Osteocyte (in vitro differentiated cells): ENCODE results near the gene SFXN4. TPM values are rescaled to one million over a fixed set of nuclear protein-coding genes. Genes with fewer than 3 reads are reported as not detected.
A peak's percentile ranks its signal among the peaks of the same experiment; 100 is the strongest.

Source experiments
- DNase-seq: peaks from one replicate; pipeline ENCODE4 v3.0.0; 2021; ENCODE audit warnings: mixed read lengths; ENCODE audit not compliant: unreplicated experiment; ENCODE audit errors: extremely low spot score
- H3K27ac Mint-ChIP-seq: one replicate; pipeline ENCODE4 v1.8.0; 2021; ENCODE audit warnings: mild to moderate bottlenecking, mixed read lengths; ENCODE audit not compliant: unreplicated experiment
- H3K27me3 Mint-ChIP-seq: one replicate; pipeline ENCODE4 v1.8.0; 2021; ENCODE audit warnings: mixed read lengths; ENCODE audit not compliant: unreplicated experiment
- H3K36me3 Mint-ChIP-seq: one replicate; pipeline ENCODE4 v1.8.0; 2021; ENCODE audit warnings: mixed read lengths; ENCODE audit not compliant: unreplicated experiment
- H3K4me1 Mint-ChIP-seq: one replicate; pipeline ENCODE4 v1.8.0; 2021; ENCODE audit warnings: mixed read lengths; ENCODE audit not compliant: unreplicated experiment
- H3K4me3 Mint-ChIP-seq: one replicate; pipeline ENCODE4 v1.8.0; 2021; ENCODE audit warnings: mild to moderate bottlenecking, moderate library complexity, mixed read lengths; ENCODE audit not compliant: unreplicated experiment
- H3K9me3 Mint-ChIP-seq: one replicate; pipeline ENCODE4 v1.8.0; 2021; ENCODE audit warnings: mixed read lengths; ENCODE audit not compliant: unreplicated experiment
- total RNA-seq: library from RNA; stranded (reverse); gene quantifications from 2 replicates; pipeline ENCODE4 v1.2.1, GENCODE V29; 2021
- TF ChIP-seq, protein P1 (sequence below): fragments of 200-600 bp; sonication (generic); IDR thresholded peaks from 2 replicates; pipeline ENCODE4 v1.5.0; 2021; ENCODE audit warnings: antibody characterized with exemption, mild to moderate bottlenecking, moderate library complexity

Gene SFXN4
- total RNA-seq, 1 donor from 2014 or later = 10.9 TPM

DNA sequence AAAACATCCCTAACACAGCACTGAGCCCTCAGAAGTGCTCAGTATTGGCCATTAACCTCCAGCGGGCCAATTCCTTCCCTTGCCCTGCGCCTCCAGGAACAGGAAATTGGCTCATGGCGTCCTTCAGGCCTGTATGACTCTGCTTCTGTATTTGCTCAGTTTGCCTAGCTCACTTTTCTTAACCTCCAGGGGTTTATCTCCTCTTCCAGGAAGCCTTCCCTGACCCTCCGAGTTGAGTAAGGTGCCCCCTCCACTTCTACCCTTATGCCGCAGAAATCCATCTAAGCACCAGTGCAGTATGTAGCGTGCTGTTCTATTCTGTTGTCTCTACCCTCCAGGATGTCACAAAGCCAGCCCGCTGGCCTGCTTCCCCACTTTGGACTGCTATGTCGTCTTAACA is 1.1 kb upstream of the SFXN4 start:
- Mint-ChIP-seq H3K4me3 (peak overlapping the region; percentile 81), H3K36me3 (peaks cover 17% of the 10 kb centered on the region), H3K27me3 (no peaks in the 10 kb centered on the region), H3K9me3 (no peaks in the 10 kb centered on the region), H3K27ac (peak overlapping the region; percentile 65), H3K4me1 (peaks cover 14% of the 10 kb centered on the region)
- no peak for DNase-seq
- TF ChIP-seq, protein P1, sequence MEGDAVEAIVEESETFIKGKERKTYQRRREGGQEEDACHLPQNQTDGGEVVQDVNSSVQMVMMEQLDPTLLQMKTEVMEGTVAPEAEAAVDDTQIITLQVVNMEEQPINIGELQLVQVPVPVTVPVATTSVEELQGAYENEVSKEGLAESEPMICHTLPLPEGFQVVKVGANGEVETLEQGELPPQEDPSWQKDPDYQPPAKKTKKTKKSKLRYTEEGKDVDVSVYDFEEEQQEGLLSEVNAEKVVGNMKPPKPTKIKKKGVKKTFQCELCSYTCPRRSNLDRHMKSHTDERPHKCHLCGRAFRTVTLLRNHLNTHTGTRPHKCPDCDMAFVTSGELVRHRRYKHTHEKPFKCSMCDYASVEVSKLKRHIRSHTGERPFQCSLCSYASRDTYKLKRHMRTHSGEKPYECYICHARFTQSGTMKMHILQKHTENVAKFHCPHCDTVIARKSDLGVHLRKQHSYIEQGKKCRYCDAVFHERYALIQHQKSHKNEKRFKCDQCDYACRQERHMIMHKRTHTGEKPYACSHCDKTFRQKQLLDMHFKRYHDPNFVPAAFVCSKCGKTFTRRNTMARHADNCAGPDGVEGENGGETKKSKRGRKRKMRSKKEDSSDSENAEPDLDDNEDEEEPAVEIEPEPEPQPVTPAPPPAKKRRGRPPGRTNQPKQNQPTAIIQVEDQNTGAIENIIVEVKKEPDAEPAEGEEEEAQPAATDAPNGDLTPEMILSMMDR = no peak

DNA sequence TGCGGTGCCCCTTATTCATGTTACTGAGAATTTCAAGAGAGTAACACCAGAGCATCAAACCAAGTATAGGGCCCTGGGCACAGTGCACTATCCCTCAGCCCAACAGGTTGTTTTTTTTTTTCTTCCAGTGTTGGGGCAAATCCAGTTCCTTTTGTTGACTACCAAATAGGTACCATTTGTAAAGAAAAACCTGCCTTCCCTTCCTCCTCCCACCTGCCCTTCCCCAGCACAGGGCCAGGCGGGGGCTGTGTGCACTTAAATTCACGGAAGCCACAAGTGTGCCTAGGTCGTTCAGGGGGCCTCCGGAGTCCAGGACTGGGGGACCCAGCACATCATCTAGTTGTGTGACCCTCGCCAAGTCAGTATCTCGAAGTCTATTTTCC is 595 bp upstream of the SFXN4 start:
- H3K4me1 Mint-ChIP-seq = peaks cover 14% of the 10 kb centered on the region
- no peaks in the 10 kb centered on the region for H3K27me3 Mint-ChIP-seq
- H3K36me3 Mint-ChIP-seq = peaks cover 13% of the 10 kb centered on the region
- no peak for DNase-seq
- TF ChIP-seq, protein P1 = no peak
- H3K4me3 Mint-ChIP-seq = peak overlapping the region; percentile 81
- H3K9me3 Mint-ChIP-seq = no peaks in the 10 kb centered on the region
- H3K27ac Mint-ChIP-seq = peak overlapping the region; percentile 65

DNA sequence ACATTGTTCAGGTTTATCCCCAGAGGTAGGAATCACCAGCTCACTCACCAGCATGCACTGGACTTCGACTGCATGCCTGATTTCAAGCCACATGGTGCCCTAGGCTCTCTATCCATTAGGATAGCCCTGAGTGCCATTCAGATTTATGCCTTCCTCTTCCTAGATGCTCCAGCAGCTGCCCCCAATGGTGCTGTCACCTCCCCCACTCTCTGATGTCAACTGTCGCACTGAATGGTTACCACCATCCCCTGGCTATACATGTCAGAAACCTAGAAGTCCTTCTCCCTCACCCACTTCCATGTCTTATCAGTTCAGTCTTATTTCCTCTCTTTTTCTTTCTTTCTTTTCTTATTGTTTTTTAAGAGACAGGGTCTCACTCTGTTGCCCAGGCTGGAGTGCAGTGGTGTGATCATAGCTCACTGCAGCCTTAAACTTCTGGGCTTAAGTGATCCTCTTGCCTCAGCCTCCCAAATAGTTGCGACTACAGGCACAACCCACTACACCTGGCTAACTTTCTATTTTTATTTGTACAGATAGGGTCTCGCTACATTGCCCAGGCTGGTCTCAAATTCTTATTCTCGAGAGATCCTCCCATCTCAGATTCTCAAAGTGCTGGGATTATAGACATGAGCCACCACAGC is 2.9 kb downstream of the SFXN4 start:
- no peak for DNase-seq
- H3K4me1 Mint-ChIP-seq = peaks cover 14% of the 10 kb centered on the region
- no peak overlapping the region for H3K4me3 Mint-ChIP-seq
- H3K9me3 Mint-ChIP-seq = no peaks in the 10 kb centered on the region
- H3K27ac Mint-ChIP-seq = no peak overlapping the region
- TF ChIP-seq, protein P1 = no peak
- peaks cover 4% of the 10 kb centered on the region for H3K36me3 Mint-ChIP-seq
- no peaks in the 10 kb centered on the region for H3K27me3 Mint-ChIP-seq

DNA sequence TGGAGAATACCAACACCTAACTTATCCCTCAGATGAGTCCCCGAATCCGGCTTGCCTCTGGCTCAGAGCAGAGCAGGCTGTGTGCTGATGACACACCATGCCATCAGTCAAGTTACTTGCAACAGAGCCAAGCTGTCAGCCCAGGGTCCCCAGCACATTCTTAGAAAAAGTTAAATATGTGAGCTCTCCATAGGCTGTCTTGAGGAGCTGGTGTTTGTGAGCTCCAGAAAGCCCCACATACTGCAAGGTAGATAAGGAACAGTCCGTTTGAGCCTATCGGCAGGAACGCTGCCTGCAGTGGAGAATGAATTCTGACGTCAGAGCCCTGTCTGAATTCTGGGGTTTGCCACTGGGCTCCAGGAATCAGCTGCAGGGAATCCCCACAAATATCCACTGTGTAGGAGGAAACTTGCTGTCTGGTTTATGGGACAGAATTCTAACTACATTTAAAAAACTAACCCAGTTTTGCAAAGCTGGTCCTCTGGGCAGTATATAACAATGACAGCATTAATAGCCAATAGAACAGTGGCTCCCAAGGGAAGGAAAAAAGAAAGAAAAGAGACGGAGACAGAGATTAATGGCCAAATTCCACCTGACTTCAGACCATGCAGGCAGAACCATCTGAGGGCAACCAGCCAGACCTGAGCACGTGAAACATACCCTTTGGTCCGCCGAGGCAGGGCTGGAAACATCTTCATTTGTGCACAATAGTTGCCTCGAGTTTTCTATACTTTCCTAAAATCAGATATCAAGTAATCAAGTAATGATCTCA is 3.6 kb downstream of the SFXN4 start:
- Mint-ChIP-seq H3K27ac (no peak overlapping the region), H3K4me3 (no peak overlapping the region), H3K9me3 (no peaks in the 10 kb centered on the region), H3K36me3 (peaks cover 5% of the 10 kb centered on the region), H3K4me1 (peaks cover 14% of the 10 kb centered on the region), H3K27me3 (no peaks in the 10 kb centered on the region)
- DNase-seq = no peak
- TF ChIP-seq, protein P1 = no peak

DNA sequence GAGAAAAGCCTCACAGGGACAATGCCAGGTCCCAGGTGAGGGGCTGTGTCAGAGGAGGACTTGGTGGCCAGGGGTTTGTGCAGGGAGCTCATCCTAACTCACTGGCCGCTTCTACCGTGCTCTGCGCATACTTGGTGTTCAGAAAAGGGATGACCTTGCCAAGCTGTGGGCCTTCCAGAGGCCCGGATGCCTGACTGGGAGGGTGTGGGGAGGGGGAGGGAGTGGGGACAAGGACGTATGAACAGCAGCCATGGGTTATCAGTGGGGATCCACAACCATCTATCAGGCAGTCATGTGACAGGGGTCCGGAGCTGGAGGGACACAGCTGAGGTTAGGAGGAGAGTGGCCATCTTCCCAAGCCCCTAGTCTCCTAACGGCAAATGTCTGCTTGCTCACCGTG is 6.2 kb downstream of the SFXN4 start:
- Mint-ChIP-seq H3K27me3 (no peaks in the 10 kb centered on the region), H3K4me1 (no peaks in the 10 kb centered on the region), H3K27ac (no peak overlapping the region), H3K4me3 (no peak overlapping the region), H3K36me3 (peaks cover 12% of the 10 kb centered on the region), H3K9me3 (no peaks in the 10 kb centered on the region)
- no peak for DNase-seq
- TF ChIP-seq, protein P1 = no peak
